ENCODE results near the gene SLC25A28.

The SLC25A28 gene

DNA sequence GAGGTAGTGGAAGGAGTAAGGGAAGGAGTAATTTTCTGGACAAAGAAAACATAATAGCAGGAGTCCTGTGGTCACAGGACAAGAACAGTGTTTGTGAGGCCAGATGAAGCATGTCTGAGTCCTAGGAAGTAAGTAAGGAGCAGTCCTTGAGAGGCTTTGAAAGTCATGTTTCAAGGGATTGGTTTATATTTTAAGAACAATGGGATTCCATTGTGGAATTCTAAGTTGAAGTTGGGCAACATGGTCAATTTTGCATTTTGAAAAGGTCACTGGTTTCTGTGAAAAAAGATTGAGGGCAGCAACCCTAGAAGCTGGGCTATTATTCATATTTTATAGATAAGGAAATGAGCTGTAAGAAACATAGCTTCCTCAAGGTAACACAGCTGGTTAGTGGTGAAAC is 10.8 kb upstream of the SLC25A28 start:
- H3K9me3 ChIP-seq (ENCODE audit: control insufficient read depth, insufficient read depth, low read depth, low read length), result no peaks in the 10 kb centered on the region
- no peaks in the 10 kb centered on the region for H3K36me3 ChIP-seq (ENCODE audit: control insufficient read depth in 2 of 2, insufficient read depth in 1 of 2, low read length in 2 of 2)
- POLR2A ChIA-PET, result no interaction called here
- H3K4me1 ChIP-seq (ENCODE audit: control insufficient read depth, insufficient read depth, low read length), result 0 out of 2 replicates have a peak, but pooled peaks cover 2% of the 10 kb centered on the region
- TF ChIP-seq ZNF423 (tag by site-specific recombination; IDR thresholded peaks at IDR 0.05) (no peak), ZNF501 (tag by site-specific recombination; IDR thresholded peaks at IDR 0.05) (no peak)
- CTCF ChIA-PET, result interaction anchor here (0.6 to 2.1 kb wide), 3 partner anchors 55 to 153 kb away, joined by 3 to 6 read pairs (median 3); no protein-coding TSS in a partner anchor
- H3K27ac ChIP-seq (ENCODE audit: extremely low read depth, low read depth, low read length), result no peak overlapping the region
- H3K4me3 ChIP-seq (ENCODE audit: low read depth, low read length), result no peak overlapping the region

DNA sequence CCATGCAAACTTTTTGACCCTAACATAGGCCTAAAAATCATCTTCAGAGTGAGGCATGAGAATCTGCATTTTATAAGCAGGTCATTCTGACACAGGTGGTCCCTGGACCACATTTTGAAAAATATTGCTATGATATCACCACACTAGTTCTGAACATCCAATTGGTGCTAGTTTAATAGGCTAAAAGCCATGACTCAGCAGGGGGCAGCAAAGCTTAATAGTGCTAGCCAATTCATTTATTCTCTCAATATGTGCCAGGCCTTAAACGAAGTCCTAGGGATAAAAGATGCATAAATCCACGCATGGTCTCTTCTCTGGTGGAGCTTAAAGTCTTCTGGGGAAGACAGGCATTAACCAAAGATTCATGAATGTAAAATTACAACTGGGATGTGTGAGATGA is 10.2 kb upstream of the SLC25A28 start:
- ChIA-PET POLR2A (no interaction called here), CTCF (interaction anchor here (0.6 to 2.1 kb wide), 2 partner anchors 80 to 152 kb away, joined by 3 to 6 read pairs; no protein-coding TSS in a partner anchor)
- Histone ChIP-seq H3K4me1 (ENCODE audit: control insufficient read depth, insufficient read depth, low read length) (0 out of 2 replicates have a peak, but pooled peaks cover 2% of the 10 kb centered on the region), H3K4me3 (ENCODE audit: low read depth, low read length) (no peak overlapping the region), H3K36me3 (ENCODE audit: control insufficient read depth in 2 of 2, insufficient read depth in 1 of 2, low read length in 2 of 2) (no peaks in the 10 kb centered on the region), H3K9me3 (ENCODE audit: control insufficient read depth, insufficient read depth, low read depth, low read length) (no peaks in the 10 kb centered on the region), H3K27ac (ENCODE audit: extremely low read depth, low read depth, low read length) (no peak overlapping the region)
- TF ChIP-seq ZNF184 (tag by site-specific recombination; IDR thresholded peaks at IDR 0.05) (no peak), ZNF654 (tag by site-specific recombination; IDR thresholded peaks at IDR 0.05; ENCODE audit: low read depth) (peak; percentile 27), ZFP69B (tag by site-specific recombination; IDR thresholded peaks at IDR 0.05) (no peak), ZNF121 (tag by site-specific recombination; IDR thresholded peaks at IDR 0.05) (no peak), ZNF747 (tag by site-specific recombination; IDR thresholded peaks at IDR 0.05) (no peak), GLI4 (tag by site-specific recombination; IDR thresholded peaks at IDR 0.05) (no peak), ZNF202 (tag by site-specific recombination; IDR thresholded peaks at IDR 0.05; ENCODE audit: borderline replicate concordance) (no peak), GLIS1 (tag by site-specific recombination; IDR thresholded peaks at IDR 0.05) (no peak)
- TF ChIP-seq, protein P1, sequence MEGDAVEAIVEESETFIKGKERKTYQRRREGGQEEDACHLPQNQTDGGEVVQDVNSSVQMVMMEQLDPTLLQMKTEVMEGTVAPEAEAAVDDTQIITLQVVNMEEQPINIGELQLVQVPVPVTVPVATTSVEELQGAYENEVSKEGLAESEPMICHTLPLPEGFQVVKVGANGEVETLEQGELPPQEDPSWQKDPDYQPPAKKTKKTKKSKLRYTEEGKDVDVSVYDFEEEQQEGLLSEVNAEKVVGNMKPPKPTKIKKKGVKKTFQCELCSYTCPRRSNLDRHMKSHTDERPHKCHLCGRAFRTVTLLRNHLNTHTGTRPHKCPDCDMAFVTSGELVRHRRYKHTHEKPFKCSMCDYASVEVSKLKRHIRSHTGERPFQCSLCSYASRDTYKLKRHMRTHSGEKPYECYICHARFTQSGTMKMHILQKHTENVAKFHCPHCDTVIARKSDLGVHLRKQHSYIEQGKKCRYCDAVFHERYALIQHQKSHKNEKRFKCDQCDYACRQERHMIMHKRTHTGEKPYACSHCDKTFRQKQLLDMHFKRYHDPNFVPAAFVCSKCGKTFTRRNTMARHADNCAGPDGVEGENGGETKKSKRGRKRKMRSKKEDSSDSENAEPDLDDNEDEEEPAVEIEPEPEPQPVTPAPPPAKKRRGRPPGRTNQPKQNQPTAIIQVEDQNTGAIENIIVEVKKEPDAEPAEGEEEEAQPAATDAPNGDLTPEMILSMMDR (tag by site-specific recombination; IDR thresholded peaks at IDR 0.05), result 0 out of 2 replicates have a peak, but pooled peaks have one; percentile 27
- TF ChIP-seq, protein P2, sequence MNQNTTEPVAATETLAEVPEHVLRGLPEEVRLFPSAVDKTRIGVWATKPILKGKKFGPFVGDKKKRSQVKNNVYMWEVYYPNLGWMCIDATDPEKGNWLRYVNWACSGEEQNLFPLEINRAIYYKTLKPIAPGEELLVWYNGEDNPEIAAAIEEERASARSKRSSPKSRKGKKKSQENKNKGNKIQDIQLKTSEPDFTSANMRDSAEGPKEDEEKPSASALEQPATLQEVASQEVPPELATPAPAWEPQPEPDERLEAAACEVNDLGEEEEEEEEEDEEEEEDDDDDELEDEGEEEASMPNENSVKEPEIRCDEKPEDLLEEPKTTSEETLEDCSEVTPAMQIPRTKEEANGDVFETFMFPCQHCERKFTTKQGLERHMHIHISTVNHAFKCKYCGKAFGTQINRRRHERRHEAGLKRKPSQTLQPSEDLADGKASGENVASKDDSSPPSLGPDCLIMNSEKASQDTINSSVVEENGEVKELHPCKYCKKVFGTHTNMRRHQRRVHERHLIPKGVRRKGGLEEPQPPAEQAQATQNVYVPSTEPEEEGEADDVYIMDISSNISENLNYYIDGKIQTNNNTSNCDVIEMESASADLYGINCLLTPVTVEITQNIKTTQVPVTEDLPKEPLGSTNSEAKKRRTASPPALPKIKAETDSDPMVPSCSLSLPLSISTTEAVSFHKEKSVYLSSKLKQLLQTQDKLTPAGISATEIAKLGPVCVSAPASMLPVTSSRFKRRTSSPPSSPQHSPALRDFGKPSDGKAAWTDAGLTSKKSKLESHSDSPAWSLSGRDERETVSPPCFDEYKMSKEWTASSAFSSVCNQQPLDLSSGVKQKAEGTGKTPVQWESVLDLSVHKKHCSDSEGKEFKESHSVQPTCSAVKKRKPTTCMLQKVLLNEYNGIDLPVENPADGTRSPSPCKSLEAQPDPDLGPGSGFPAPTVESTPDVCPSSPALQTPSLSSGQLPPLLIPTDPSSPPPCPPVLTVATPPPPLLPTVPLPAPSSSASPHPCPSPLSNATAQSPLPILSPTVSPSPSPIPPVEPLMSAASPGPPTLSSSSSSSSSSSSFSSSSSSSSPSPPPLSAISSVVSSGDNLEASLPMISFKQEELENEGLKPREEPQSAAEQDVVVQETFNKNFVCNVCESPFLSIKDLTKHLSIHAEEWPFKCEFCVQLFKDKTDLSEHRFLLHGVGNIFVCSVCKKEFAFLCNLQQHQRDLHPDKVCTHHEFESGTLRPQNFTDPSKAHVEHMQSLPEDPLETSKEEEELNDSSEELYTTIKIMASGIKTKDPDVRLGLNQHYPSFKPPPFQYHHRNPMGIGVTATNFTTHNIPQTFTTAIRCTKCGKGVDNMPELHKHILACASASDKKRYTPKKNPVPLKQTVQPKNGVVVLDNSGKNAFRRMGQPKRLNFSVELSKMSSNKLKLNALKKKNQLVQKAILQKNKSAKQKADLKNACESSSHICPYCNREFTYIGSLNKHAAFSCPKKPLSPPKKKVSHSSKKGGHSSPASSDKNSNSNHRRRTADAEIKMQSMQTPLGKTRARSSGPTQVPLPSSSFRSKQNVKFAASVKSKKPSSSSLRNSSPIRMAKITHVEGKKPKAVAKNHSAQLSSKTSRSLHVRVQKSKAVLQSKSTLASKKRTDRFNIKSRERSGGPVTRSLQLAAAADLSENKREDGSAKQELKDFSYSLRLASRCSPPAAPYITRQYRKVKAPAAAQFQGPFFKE (tag by site-specific recombination; IDR thresholded peaks at IDR 0.05; ENCODE audit: borderline replicate concordance), result no peak
- TF ChIP-seq, protein P3, sequence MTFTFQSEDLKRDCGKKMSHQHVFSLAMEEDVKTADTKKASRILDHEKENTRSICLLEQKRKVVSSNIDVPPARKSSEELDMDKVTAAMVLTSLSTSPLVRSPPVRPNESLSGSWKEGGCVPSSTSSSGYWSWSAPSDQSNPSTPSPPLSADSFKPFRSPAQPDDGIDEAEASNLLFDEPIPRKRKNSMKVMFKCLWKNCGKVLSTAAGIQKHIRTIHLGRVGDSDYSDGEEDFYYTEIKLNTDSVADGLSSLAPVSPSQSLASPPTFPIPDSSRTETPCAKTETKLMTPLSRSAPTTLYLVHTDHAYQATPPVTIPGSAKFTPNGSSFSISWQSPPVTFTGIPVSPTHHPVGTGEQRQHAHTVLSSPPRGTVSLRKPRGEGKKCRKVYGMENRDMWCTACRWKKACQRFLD (tag by site-specific recombination; IDR thresholded peaks at IDR 0.05), result no peak

DNA sequence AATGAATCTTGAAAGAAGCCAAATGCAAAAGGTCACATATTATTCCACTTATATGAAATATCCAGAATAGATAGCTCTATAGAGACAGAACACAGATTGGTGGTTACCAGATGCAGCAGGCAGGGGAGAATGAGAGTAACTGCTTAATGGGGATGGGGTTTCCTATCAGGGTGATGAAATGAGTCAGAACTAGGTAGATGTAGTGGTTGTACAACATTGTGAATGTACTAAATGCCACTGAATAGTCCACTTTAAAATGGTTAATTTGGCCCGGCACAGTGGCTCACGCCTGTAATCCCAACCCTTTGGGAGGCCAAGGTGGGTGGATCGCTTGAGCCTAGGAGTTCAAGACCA is 9.4 kb upstream of the SLC25A28 start:
- ChIA-PET CTCF (interaction anchor here (0.6 kb wide), 1 partner anchor 79 kb away, joined by 3 read pairs; no protein-coding TSS in a partner anchor), POLR2A (no interaction called here)
- TF ChIP-seq SALL2 (tag by site-specific recombination; IDR thresholded peaks at IDR 0.05; ENCODE audit: borderline replicate concordance) (no peak), GFI1B (tag by site-specific recombination; IDR thresholded peaks at IDR 0.05) (no peak), PRDM1 (tag by site-specific recombination; IDR thresholded peaks at IDR 0.05) (no peak), ZNF184 (tag by site-specific recombination; IDR thresholded peaks at IDR 0.05) (no peak), ZNF670 (tag by site-specific recombination; IDR thresholded peaks at IDR 0.05; ENCODE audit: low read depth) (no peak)
- TF ChIP-seq, protein P4, sequence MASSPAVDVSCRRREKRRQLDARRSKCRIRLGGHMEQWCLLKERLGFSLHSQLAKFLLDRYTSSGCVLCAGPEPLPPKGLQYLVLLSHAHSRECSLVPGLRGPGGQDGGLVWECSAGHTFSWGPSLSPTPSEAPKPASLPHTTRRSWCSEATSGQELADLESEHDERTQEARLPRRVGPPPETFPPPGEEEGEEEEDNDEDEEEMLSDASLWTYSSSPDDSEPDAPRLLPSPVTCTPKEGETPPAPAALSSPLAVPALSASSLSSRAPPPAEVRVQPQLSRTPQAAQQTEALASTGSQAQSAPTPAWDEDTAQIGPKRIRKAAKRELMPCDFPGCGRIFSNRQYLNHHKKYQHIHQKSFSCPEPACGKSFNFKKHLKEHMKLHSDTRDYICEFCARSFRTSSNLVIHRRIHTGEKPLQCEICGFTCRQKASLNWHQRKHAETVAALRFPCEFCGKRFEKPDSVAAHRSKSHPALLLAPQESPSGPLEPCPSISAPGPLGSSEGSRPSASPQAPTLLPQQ (tag by site-specific recombination; IDR thresholded peaks at IDR 0.05), result no peak
- TF ChIP-seq, protein P3 (tag by site-specific recombination; IDR thresholded peaks at IDR 0.05), result no peak
- no peaks in the 10 kb centered on the region for H3K36me3 ChIP-seq (ENCODE audit: control insufficient read depth in 2 of 2, insufficient read depth in 1 of 2, low read length in 2 of 2)
- no peak overlapping the region for H3K27ac ChIP-seq (ENCODE audit: extremely low read depth, low read depth, low read length)
- no peaks in the 10 kb centered on the region for H3K9me3 ChIP-seq (ENCODE audit: control insufficient read depth, insufficient read depth, low read depth, low read length)
- no peak overlapping the region for H3K4me3 ChIP-seq (ENCODE audit: low read depth, low read length)
- H3K4me1 ChIP-seq (ENCODE audit: control insufficient read depth, insufficient read depth, low read length), result 0 out of 2 replicates have a peak, but pooled peaks cover 2% of the 10 kb centered on the region
